HG02884 (cell line): ENCODE results near the gene RPL10A.

Source experiments
- ATAC-seq: cut with Tn5 transposase; IDR thresholded peaks from one replicate; pipeline ENCODE4 v1.9.1; 2021; ENCODE audit warnings: mild to moderate bottlenecking, moderate library complexity; ENCODE audit not compliant: unreplicated experiment

The RPL10A gene

DNA sequence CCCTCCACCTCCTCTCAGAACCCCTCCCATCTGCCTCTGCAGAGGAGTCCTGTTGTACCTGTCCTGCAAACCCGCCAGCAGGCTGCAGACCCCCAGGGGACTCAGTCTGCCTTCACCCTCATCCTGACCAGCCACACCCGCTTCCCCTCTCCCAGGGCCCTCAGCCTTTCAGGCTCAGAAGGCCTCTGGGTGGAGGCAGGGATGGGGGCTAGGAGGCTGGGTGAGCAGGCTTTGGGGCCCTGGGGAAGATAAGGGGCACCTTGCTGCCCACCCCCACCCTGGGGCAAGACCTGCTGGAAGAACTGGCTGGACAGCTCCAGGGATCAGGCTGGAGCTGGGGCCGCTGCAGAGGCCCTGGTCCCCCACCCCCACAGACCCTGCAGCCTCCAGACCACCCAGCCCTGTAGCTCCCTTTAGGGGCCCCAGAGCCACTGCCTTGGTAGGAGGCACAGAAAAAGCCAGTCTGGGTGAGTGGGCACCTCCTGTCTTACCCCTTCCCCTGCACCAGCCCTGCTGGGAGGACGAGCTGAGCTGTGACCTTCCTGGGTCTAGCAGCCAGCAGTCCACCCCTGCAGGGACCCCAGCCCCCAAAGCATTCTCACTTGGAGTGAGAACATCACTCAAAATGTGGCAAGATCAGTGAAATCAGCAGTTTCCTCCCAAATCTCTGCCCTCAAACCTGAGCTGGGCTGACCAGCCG, 23.5 kb downstream of the RPL10A start:
- no peak for ATAC-seq

DNA sequence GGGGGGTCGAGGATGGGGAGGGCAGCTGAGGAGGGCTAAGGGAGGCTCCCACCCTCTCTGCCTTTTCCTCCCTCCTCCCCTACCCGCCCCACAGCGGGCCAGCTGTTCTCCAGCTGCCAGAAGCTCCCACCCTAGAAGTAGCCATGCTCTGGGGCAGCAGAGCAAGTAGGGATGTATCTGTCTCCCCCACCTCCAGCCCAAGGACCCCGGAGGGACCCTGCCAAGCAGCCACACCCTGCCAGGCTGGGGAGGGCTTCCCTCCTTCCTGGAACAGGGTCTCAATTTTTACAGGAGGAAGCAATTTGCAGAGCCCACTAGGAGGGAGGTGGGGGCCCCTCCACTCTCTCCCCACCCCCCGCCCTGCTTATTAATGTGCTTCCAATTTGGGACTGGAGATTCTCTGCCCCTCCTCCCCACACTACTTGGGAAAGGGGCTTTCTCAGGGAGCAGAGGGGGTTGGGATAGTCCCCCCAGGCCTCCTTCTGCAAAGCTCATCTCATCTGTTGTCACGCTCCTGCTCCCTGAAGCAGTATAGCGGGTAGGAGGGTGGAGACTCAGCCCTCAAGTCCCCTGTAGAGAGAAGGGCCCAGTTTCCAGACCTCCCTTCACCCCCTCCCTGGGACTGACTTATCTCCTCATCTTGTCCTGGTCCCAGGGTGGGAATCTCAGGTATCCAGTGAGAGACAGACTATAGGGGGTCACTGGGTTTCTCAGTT, 24.2 kb downstream of the RPL10A start:
- no peak for ATAC-seq

DNA sequence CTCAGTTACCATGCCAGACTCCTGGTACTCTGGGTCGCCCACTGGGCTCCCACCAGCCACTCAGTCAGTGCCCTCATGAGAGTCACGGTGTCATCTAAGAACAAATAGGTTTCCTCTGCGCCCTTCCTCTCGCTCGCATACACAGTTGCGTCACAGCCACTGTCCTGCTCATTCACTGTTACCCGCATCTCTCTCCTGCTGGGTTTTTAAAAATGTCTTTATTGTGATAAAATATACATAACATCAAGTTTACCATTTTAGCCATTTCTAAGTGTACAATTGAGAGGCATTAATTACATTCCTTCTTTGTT, 24.7 kb downstream of the RPL10A start:
- no peak for ATAC-seq

DNA sequence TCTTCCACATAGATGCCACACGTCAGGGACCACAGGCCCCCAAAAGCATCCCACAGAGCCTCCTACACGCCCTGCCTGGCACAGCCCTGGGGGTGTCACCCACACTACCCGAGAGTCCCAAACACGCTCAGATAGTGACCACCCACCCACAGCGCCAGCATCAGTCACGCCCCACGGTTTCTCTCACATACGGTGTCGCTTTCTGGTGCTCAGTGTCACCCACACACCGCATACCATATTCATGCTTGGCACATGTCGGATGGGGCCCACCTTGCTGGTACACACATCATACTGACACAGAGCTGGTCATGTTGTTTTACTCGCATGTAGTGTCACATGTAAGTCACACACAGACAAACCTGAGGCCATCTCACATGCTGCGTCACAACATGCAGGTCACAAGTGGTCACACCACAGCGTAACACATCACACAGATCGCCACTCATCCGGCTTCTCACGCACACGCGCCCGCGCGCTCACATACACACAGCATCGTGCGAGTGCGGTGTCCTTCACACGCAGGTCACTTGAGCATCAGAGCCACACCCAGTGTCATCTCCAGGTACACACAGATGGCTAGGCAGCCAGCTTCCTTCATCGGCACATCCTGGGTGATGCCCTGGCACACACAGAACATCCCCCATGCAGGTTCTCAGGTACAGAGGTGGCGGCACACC, 25.2 kb downstream of the RPL10A start:
- ATAC-seq: no peak

DNA sequence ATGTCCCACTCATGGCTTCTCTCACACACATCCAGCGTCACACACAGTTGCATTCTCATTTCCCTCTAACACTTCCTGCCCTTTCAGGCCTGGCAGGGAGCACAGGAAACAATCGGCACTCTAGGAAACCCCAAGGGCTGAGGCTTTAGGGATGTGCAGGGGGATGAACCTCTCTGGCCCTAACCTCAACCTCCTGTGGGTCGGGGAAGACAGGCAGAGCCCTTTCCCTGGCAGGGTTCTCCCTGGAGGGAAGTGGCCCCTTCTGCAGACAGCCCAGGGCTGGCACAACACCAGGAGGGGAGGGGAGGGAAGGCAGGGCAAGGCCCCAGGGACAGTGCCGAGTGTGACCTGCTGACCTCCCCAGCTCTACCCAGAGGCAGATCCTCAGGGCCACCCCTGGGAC, 26.0 kb downstream of the RPL10A start:
- no peak for ATAC-seq

DNA sequence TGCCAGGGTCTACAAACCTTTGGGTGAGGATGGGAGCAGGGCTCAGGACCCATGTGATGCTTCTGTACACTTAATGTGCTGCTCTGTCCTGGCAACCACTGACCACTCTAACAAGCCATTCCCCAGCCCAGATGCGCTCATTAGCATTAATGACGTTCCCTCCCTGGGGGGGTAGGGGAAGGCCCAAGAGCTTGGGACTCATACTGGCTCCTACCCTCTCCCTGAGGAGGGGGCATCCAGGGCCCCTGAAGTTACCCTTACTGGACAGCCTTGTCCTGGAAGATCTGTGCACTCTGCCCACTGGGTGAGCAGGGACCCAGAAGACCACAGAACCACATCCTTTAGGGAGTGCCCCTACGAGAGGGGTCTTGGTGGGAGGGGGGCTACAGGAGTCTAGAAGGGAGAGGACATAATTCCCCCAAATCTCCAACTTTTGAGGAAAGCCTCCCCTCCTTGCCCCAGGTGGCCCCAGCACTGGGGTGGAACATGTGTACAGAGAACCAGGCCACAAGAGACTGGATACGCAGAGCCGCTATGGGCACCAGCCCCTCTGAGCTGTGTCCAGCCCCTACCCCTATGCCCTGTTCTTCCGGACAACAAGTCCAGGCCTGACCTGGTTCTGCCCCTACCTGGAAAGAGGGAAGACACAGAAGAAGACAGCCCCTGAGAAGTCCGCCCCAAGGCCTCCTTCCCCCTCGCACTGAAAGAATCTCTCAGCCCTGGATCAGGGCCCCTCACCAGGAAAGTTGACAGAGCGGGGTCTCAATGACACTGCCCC, 27.2 kb downstream of the RPL10A start:
- ATAC-seq: no peak

DNA sequence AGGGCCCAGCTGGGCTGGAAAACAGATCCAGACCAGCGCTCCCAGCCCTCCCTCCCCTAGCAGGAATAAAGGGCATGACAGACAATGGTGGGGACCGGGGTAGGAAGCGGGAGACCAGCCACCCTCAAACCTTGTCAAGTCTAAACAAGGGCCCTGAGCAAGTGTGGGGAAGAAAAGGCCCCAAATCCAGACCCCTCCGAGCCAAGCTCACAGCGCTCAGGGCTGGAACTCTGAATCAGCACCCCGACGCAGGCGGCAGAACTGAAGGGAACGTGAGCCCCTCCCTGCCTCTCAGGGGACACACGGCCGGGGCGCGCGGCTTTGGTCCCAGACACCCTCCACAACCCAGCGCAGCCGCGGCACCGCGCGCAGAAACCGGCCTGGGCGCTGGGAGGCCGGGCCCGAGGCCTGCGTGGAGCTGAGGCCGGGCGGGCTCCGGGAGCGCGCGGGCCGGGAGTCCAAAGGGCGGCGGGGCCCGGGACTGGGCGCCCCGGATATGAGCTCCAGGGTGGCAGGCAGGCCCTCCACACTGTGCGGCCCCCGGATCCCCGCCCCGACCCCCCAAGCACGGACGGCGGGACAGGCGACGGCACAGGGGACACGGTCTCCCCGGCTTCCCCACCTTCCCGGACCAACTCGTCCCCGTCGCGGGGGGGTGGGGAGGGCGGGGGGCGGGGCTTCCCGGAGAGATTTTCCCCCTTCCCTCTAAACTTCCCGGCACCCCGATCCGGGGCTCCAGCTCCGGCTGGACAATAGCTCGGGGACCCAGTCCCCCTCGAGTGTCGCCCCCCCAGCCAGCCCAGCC, 28.0 kb downstream of the RPL10A start:
- ATAC-seq: no peak

DNA sequence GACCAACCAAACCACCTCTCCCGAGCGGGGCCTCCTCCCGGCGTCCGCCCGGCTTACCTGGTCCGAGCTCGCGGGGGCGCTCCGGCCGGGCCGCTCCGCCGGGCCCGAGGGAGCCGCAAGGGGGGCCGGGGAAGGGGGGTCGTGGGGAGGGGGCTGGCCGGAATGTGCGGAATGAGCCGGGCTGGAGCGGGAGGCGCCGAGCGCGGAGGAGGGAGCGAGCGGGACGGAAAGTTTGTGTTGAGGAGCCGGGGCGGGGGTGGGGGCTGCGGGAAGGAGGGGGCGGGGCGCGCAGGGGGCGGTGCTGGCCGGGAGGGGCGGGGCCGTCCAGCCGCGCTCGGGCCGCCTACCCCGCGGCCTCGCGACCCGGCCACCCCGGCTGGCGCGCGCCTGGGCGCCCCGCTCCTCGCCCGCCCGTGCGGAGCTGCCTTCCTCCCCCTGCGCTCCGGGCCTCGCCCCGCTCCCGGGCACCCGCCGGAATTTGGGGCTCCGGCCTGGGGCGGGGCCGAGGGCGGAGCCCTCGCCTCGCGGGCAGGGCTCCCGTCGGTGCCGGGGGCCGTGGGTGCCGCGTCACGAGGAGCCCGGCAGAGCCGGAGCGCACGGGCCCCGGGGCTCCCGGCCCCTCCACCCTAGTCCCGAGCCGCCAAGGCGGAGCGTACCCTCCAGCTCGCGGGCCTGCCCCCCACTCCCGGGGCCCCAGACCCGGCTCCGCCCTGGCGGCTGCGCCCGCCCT, 28.8 kb downstream of the RPL10A start, which contains the start of gene TEAD3:
Gene TEAD3, minus strand, starts transcription at position 239 of the 730 bp plus-strand sequence.
- no peak for ATAC-seq

DNA sequence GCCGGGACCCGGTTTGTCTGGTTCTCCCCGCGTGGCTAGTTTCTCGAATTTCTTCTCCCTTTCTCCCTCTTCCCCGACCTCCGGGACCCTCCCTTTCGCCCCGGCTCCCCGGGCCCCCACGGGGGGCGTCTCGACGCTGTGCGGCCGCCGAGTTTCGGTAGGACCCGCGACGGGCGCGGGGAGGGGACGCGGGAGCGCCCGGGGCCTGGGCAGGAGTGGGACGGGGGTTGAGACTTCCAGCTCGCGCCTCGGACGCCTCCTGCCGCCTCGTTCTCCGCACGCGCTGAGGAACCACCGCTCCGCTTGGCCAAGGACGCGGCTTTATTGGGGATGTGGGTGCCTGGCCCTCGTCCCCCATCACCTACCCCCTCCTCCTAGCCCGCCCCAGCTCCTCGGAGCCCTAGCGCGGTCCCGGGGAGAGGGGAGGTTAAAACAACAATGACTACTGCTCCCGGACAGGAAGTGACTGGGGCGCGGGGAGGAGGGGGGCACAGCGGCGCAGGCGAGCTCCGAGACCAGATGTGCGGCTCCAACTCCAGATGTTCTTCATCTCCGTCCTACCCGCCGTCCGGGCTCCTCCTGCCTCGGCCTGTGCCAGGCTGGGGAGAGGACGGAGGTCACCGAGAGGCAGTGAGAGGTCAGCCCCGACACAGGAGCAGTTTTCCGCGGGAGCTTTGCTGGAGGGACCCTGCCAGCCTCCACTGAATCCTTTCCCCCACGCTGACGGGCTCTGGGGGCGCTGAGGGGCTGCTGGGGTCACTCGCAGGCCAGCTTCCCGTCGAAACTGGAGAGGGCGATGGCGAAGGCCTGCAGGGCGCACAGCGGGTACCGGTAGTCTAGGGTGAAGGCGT, 29.6 kb downstream of the RPL10A start:
- no peak for ATAC-seq

DNA sequence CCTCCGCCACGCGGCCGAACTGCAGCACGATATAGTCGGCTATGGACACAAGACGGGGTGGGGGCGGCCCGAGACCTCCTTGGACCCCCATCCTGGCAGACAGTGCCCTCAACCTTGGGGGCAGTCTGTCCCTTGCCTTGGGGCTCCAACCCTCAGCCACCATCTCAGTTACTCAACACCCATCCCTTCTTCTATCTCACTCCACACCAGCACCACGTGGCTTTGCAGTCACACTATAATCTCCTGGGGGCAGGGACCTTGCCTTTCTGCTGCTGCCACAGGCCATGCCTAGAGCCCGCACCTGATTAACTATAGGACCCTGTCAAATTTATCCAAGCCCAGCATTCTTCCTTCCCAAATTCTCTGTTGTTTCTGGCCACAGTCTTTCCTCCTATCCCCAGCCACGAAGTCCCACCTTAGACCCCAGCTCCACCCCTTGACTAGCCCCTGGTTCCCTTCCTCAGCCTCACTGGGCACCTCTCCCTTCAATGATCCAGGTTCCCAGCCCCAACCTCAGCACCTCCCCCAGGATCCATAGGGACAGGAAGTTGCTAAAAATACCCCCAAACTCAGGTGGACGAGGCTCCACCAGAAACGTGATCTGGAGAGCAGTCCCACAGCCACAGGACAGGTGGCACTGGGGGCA, 30.3 kb downstream of the RPL10A start:
- no peak for ATAC-seq

DNA sequence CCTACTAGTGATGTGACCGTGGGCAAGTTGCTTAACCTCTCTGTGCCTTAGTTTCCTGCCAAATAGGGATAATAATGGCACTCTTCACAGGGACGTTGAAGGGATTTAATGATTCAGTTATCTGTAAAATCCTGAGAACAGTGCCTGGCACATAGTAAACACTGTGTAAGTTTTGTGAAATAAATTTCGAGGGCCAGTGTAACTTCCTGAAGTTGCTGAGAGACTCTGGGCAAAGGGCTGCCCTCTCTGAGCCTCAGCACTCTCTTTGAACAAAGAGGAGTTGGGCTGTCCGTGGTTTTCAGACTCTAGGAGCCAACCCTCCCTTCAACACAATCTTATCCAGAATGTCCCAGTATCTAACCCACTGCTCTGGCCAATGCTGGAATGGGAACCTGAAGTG, 31.2 kb downstream of the RPL10A start:
- no peak for ATAC-seq

DNA sequence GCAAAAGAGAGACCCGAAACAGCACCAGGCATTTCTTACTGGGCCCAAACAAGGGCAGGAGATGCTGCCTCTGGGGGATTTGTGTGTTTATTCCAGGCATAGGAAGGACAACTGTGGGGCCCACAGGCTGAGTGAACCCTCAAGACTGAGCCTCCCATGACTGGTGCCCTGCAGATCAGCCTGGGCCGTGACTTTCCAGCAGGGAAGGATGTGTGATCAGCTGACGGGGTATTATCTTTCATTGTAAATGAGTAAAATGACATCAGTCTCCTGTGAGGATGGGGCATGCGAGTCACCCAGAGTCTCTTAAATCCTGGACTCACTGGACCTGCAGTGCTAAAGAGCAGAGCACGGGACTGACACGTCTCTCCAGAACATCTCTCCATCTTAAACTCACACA, 32.6 kb downstream of the RPL10A start:
- ATAC-seq: no peak

DNA sequence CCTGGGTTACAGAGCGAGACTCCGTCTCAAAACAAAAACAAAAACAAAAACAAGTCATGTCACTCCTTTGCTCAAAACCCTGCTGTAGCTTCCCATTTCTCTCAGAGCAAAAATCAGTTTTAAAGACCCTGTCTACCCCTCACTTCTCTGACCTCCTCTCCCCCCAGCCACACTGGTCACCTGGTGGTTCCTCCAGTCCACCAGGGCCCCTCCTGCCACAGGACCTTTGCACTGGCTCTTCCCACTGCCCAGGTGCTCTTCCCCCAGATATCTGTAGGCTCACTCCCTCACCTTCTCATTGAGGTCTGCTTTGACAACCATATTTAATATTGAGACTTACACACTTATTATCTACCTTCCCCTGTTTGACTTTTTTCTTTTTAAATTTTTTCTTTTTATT, 33.6 kb downstream of the RPL10A start:
- ATAC-seq: no peak

DNA sequence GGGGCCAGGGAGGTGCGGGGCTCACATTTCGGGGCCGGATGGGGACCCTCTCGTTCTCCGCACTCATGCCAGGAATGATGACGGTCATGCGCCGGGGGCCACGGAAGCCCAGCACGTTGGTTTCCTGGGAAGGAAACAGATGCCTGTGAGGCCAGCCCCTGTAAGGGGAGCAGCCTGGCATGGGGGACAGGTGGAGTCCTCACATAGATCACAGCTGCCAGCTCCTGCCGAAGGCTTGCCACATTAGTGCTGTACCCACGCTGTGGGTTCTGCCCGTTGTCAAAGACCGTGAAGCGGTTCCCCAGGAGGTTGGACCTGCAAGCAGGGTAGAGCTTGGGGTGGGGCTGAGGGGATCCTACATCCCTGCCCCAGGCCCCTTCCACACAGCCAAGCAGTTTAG, 35.3 kb downstream of the RPL10A start:
- no peak for ATAC-seq

DNA sequence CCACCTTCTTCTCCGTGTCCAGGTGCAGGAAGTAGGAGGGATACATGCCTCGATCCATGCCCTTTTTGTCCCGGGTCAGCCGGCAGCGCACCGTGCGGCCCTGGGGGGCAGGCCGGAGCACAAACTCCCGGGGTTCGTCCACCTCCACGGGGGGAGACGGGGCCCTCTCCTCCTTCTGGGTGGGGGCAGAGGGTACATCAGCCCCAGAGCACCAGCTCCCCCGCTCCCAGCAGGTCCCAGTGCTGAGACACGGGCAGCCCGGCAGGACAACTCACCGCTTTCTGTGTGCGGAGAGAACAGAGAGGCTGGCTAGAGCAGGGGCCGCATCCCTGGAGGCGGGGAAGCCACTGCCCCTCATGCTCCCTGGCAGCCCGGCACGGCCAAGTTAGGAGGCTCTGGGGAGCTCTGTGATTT, 37.8 kb downstream of the RPL10A start:
- no peak for ATAC-seq

DNA sequence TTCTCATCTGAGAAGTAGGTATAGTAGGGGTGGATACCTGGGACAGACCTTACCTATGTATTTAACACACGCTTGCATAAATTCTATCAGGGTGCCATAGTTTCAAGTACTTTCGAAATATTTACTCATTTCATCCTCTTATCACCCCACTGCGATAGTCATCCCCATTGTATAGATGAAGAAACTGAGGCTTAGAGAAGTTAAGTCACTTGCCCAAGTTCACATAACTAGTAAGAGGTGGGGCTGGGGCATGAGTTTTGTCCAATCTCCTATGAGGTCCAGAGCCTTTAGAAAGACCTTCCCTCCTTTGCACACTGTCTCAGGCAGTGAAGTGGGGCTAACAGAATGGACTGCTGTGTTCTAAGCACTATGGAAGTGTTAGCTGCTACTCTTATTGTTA, 38.3 kb downstream of the RPL10A start:
- no peak for ATAC-seq

DNA sequence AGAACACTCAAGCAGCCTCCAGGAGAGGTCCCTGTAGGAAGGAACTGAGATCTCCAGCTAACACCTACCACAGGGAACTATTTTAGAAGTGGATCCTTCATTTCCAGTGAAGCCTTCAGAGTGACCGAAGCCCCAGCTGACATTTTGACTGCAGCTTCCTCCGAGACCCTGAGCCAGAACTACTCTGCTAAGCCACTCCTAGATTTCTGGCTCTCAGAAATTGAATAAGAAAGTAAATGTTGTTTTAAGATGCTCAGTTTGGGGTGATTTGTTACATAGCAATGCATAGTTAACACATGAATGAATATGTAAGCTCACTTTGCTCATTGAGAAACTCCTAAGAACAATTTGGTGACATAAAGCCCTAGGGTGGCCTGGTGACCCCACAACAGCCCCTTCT, 39.0 kb downstream of the RPL10A start:
- ATAC-seq: no peak

DNA sequence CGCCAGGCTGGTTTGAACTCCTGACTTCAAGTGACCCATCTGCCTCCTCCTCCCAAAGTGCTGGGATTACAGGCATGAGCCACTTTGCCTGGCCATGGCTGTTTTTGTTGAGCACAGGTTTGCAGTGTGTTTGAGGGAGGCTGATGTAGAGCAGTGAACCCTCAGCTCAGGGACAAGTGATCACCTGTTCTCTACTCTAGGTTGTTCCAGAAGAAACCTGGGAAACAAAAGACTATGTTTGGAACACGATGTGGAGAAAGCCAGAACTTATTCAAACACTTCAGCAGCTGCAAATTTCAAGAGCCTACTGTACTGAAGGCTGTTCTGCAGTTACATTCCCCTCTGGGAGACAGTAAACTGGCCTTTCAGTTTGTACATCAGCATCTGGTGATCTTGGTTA, 39.8 kb downstream of the RPL10A start:
- ATAC-seq: no peak

DNA sequence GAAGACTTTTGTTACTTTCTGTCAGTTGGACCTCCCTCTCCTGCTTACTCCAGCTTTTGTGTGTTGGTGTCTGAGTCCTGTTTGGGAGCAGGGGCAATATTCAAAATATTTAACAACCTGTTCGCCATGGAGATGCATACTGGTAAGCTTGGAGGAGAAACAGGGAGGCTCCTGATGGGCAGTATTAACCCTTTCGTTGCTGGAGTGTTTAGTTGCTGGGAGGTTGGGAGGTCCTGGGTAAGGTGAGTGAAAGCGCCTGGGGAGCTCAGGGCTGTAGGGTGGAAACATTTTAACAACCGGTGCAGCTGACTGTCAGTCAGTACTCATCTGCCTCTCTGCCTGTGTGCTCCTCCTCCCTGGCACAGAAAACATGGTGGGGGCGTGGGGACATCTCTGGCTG, 40.3 kb downstream of the RPL10A start:
- no peak for ATAC-seq
